Right lobe of liver (tissue), 4 donors: ENCODE measurements around the gene TPSD1.
"Not testable (repeated sequence)": the region's sequence is repeated elsewhere in the genome, so short reads cannot be mapped to it uniquely, and the experiment has no call there.

Source experiments
- POLR2A ChIP-seq: fragments of 450-650 bp; IDR thresholded peaks from one replicate; pipeline ENCODE4 v1.6.1; 2017; ENCODE audit warnings: antibody characterized with exemption, mild to moderate bottlenecking
- TF ChIP-seq, protein P1 (sequence below), 4 donors: fragments of 200-600 bp in 3 of 4; fragments of 450-650 bp in 1 of 4; IDR thresholded peaks; one replicate each; pipeline versions ENCODE4 v1.5.1 to v1.8.0; 2016 to 2022; ENCODE audit warnings: antibody characterized with exemption in 4 of 4, mild to moderate bottlenecking in 2 of 4
- donor health status: DM: no; HTN: no; CAD: no.
- donor health status: DM: no; HTN: no; CAD: no.
- donor health status: DM: no; HTN: yes; CAD: no.

DNA sequence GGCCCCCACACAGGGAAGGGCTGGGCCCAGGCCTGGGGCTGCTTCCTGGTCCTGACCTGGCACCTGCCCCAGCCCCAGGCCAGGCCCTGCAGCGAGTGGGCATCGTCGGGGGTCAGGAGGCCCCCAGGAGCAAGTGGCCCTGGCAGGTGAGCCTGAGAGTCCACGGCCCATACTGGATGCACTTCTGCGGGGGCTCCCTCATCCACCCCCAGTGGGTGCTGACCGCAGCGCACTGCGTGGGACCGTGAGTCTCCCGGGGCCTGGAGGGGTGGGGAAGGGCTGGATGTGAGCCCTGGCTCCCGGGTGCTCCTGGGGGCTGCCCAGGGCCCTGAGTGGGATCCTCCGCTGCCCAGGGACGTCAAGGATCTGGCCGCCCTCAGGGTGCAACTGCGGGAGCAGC, 14.8 kb upstream of the TPSD1 start:
- TF ChIP-seq, protein P1, sequence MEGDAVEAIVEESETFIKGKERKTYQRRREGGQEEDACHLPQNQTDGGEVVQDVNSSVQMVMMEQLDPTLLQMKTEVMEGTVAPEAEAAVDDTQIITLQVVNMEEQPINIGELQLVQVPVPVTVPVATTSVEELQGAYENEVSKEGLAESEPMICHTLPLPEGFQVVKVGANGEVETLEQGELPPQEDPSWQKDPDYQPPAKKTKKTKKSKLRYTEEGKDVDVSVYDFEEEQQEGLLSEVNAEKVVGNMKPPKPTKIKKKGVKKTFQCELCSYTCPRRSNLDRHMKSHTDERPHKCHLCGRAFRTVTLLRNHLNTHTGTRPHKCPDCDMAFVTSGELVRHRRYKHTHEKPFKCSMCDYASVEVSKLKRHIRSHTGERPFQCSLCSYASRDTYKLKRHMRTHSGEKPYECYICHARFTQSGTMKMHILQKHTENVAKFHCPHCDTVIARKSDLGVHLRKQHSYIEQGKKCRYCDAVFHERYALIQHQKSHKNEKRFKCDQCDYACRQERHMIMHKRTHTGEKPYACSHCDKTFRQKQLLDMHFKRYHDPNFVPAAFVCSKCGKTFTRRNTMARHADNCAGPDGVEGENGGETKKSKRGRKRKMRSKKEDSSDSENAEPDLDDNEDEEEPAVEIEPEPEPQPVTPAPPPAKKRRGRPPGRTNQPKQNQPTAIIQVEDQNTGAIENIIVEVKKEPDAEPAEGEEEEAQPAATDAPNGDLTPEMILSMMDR (IDR thresholded peaks at IDR 0.05) = not testable (repeated sequence)
- TF ChIP-seq POLR2A = not testable (repeated sequence)
